NCI-H2171 treated with DMSO at 0.1 percent for 48 hours (cell line): ENCODE data around the gene GJA9.
"Not testable (repeated sequence)": the region's sequence is repeated elsewhere in the genome, so short reads cannot be mapped to it uniquely, and the experiment has no call there.

Source experiments
- DNase-seq: peaks from one replicate; lab custom pipeline; 2025; lab: John Stamatoyannopoulos, UW

GJA9 gene

DNA sequence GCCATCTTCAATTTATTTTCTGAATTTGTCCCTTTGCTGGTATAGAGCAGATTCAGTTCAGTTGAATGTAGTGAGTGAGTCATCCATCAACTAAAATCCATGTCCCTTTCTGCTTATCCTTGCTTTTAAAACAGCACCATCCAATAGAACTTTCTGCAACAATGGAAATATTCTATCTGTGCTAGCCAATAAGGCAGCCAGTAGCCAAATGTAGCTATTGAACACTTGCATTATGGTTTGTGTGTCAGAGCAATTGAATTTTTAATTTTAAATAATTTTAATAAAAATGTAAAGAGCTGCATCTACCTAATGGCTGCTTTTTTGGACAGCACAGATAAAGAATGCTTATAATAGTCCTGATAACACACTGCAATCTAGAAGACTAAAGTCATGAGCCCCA is at the start of gene GJA9:
Gene GJA9, minus strand, starts transcription at position 101 of the 400 bp plus-strand sequence. CDS start 5,489 bp downstream, outside the sequence.
- no peak for DNase-seq

DNA sequence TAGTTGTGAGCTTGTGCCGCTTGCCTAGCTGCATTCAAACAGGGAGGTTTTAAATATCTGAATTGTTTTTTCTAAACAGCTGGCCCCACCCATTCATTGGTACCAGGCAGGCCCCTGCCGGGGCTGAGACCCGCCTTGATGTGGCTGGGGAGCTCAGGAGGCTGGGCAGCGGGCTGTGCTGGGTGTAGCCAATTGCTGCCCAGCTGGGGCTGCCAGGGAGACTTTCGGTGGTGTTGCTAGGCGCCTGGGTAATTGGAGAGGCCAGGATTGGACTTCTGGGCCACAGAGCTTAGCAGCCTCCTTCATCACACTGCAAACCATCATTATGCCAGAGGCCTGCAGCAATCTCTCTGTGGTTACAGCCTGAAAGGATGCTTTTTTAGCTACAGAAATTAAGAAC is 48.1 kb upstream of the GJA9 start:
- DNase-seq, result no peak

DNA sequence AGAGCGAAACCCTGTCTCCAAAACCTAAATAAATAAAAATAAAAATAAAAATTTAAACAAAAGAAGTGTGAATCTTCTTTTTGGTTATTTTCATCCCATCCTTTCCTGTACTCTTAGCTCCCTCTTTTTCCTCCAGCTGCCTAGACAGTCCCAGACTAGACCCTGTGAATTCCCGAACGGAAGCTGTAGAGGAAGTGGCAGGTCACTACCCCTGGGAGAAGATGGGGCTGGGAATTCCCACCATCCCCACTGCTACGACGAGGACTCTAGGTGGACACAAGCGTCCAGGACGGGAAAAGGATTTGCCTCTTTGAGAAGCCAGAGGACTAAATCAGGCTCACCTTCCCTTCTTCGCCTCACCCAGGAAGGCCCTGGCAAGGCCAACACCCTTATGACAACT is 47.7 kb upstream of the GJA9 start:
- no peak for DNase-seq

DNA sequence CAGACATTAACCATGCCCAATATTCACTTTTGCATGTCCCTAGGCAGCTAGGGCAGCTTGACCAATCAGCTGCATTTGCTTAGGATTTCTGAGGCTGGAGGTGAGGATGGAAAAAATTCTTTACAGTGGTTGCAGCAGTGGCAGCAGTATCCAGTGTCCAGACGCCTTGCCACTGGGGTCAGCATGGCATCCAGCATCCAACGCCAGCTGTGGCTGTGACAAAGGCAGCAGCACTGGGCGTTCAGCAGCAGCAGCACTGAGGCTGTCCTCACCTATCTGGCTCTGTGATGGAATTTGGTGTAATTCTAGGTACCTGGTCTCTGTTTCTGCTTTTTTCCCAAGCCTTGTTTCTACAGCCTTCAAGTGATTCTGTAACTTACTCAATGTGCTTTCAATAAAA is 44.7 kb upstream of the GJA9 start:
- DNase-seq, result no peak

DNA sequence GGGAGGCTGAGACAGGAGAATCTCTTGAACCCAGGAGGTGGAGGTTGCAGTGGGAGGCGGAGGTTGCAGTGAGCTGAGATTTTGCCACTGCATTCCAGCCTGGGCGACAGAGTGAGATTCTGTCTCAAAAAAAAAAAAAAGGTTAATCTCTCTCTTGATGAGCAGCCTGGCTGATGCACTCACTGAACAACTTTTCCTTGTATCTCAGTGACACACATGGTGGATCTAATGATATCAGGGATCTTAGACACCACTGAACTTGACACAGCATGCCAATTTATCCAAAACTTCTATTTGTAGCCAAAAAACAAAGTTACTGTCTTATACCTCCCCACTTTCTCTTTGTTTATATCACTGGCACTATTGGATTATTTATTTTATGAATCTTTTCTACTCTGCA is 44.0 kb upstream of the GJA9 start:
- DNase-seq, result no peak

DNA sequence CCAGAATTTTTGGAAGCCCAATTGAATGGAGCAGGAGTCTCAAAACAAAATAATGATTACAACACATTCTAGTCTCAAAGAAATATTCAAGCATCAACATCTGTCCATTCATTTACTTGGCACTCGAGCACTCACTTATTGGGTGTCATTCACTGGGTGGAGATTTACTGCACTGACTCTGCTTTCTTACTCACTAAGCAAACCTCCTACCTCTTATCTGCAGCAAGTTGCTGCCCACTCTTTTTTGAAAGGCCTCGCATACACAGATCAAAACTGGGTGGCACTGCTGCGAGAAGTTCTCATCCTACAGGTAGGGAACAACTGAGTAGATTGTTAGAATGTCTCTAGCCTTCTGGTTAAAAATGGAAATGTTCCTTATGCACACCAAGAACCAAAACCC is 42.2 kb upstream of the GJA9 start:
- no peak for DNase-seq

DNA sequence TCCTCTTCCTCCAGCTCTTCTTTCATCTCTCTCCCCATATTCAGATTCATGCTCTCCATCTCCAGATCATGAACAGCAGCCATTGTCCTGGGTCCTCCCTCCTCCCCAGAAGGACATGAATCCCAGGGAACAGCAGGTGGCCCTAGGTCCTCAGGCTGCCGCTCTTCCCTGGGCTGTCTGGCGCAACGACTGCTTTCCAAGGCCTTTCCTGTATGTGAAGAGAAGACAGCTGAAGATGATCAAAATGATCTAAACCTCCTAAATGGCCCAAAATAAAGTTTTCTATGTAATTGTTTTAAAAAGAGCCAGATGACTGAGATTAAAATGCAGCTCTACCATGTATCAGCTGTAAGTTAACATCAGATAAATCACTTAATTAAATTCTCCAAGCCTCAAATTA is 37.7 kb upstream of the GJA9 start:
- DNase-seq, result no peak

DNA sequence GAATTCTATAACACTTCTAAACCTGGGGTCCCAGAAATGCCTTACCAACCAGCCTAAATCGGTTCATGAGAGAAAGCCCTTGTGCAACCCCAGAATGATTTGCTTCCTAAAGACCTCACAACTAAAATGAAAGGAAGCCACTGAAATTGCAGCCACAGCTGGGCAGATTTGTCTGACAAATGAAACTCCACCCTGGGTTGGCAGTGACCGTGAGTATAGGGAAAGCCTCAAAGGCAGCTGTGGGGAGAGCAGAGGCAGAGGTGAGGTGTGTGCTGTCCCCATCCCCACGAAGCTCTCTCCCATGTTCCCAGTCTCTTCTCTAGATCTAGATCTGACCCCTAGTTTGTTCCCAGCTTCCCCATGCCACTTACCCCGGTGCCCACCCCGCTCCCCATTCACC is 37.2 kb upstream of the GJA9 start:
- no peak for DNase-seq

DNA sequence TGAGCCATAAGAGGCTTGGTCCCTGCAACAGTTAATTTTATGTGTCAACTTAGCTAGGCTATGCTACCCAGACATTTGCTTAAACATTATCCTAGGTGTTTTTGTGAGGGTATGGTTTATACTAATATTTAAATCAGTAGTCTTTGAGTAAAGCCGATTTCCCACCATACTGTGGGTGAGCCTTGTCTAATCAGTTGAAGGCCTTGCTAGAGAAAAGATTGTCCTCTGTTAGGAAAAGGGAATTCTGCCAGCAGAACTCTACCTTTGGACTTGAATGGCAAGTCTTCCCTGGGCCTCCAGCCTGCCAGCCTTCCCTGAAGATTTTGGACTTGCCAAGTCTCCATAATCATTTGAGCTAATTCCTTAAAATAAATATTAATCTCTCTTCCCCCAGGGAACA is 36.4 kb upstream of the GJA9 start:
- no peak for DNase-seq

DNA sequence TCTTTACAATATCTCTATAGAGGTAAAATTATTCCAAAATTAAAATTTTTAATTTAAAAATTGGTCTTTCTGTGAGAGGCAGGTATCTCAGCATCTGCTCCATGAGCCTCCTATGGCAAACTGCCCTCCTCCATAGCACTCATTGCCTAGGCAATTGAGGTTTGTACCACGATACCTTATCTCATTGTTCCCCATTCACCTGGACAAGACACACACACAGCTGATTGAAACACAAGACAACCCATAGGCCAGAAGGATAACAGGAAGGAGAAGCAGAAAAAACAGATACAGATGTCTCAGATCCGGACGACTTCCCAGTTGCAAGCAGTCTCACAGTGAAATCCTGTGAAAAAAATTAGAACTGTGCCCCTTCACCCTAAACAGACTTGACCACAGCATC is 36.0 kb upstream of the GJA9 start:
- DNase-seq, result no peak

DNA sequence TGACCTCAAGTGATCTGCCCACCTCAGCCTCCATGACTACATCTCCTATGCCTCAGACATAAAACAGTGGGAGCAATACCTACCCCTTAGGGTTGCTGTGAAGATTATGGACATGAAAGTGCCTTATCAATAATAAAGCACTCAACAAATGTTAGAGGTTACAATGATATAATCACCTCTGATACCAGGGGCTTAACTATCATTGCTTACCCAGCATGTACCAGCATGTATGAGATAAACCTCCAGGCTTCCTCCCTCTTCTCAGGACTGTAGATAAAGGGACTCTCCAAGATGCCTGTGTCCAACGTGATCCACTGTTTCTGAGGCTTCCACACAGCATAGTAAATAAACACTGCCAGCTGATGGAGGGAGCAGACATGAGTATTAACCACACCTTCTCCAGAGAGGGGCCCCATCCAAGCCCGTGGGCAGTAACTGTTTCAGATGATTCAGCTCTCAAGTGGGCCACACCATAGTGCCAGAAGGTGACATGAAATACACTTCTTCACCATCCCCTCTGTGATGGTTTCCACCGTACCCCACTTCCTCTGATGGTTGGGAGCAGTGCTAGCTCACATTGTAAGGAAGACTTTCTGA is 34.1 kb upstream of the GJA9 start:
- no peak for DNase-seq

DNA sequence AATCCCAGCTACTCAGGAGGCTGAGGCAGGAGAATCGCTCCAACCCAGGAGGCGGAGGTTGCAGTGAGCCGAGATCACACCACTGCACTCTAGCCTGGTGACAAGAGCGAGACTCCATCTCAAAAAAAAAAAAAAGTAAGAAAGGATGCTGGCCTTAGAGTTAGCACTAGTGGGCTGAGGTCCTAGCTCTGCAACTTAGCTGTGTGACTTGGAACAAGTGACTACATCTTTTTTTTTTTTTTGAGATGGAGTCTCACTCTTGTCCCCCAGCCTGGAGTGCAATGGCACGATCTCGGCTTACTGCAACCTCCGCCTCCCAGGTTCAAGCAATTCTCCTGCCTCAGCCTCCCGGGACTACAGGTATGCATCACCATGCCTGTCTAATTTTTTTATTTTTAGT is 33.5 kb upstream of the GJA9 start:
- DNase-seq, result not testable (repeated sequence)

DNA sequence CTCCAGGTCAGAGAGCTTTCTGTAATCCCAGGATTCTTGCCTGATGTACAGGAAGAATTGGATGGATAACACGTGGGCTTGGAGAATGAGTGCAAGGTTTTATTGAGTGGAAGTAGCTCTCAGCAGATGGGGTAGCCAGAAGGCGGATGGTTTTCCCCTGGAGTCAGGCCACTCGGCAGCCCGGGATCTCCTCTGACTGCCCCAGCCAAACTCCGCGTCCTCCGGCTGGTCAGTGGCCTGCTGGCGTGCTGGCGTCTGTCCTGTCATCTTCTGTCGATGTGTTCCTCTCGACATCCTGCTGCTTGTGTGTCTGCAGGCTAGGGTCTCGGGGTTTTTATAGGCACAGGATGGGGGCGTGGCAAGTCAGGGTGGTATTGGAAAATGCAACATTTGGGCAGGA is 27.4 kb upstream of the GJA9 start:
- no peak for DNase-seq

DNA sequence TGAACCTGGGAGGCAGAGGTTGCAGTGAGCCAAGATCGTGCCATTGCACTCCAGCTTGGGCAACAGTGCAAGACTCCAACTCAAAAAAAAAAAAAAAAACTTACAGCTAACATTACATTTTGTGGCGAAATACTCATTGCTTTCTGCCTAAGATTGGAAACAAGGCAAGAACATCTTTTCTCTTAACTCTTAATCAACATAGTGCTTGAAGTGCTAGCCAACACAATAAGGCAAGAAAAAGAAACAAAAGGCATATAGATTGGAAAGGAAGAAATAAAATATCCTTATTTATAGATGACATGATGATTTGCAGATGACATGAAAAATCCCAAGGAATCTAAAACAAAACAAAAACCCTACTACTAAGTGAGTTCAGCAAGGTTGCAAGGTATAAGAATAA is 24.6 kb upstream of the GJA9 start:
- DNase-seq, result no peak

DNA sequence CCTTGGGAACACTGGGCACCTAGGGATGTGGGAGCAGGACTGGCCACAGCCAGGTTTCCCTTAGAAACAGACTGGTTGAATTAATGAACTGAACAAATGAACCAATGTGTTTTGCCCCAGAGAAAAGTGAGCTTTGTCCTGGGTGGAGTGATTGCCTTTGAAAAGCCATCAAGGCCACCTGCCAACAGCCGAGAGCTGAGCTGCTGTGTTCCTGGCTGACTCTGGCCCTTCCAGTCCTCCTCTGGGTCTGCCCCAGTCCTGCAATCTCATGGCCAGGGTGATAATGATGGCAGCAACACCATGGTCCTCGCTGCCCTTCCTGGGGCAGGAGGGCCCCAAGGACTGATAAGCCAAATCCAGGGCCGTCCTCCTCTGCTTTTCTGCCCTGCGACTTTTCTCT is 18.2 kb upstream of the GJA9 start:
- DNase-seq, result no peak

DNA sequence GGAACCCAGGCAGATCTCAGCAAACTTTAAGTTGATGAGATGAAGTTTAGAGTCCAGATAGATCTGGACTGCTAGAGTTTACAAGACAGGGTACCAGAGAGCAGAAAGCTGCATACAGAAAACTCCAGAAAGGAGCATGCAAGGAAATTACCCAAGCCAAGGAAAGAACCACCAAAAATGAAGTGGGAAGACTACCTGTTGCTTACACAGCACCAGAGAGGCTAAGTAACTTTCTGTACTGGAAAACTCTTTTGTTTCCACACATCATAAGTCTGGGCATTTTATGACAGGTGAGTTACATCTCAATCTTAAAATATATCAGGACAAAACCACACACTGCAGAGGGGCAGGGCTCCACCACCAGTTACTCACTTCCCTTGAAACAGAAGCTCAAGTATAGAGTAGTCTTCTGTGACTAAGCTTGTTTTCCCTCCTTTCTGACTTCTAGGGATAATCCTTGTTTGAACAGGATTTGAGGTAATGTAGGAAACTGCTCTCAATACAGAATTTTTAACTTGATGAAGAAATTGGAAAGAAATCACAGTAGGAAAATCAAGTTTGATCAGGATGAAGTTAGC is 17.4 kb upstream of the GJA9 start:
- no peak for DNase-seq

DNA sequence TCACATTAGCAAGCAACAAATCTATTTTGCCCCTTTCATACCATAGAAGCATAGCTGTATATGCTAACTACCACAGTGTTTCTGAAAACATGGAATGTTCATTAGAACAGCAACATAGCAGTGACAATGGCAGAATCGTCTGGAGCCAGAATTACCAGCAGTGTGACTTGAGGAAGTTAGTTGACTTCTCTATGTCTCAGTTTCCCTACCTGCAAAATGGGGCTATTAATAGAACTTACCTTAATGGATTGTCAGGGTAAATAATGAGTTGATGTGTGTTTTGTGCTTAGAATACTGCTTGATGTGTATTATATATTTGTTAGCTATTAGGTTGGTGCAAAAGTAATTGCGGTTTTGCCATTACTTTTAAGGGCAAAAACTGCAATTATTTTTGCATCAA is 14.8 kb upstream of the GJA9 start:
- no peak for DNase-seq

DNA sequence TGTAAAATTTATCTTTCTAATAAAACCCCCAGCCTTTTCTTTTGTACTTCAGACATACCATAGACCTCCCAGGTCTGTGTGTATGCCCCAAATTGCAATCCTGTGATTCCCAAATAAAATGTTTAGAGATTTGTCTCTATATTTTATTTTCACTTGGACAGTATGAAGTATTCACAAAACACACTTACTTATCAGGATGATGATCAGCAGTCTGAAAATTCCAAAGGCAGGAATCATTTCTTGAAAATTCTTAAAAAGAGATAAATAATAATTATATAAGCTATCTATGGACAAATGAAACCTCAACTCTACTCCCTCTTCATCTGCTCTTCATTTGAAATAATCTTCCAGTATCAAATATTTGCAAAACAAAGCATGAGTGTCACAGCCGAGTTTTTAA is 11.6 kb upstream of the GJA9 start:
- DNase-seq, result no peak

DNA sequence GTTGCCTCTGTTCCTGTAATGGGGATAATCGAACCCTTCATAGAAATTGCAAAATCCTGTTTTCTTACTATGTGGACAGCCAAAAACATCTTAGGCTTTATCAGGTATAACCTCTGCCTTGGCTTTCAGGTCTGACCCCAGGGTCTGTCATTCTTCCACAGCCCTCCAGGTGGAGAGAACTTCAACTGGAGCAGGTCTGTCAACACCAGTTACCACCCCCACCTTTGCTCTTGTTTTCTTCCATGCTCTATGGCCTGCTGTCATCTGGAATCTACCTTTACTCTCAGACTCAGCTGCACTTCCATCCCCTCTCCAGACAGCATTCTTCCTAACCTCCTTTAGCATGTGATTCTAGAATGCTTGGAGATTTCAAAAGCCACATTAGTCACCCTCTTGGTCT is 10.4 kb upstream of the GJA9 start:
- no peak for DNase-seq

DNA sequence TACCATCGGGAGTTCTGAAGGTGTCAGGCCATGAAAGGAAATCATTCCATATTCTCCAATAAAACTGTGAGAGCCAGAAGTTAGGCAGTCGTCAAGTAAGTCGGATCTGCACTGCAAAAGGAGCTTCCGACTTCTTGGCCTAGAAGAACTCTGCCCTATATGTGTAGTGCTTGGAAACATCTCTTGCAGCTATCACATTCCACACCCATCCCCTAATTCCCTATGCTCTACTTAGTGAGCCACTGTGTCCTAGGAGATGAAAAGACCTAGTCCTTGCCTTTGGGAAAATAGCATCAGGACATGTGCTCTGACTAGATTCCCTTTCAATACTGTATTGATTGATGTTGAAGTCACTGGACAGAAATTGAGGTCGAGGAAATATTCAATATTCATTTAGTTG is 8.2 kb upstream of the GJA9 start:
- DNase-seq, result no peak

DNA sequence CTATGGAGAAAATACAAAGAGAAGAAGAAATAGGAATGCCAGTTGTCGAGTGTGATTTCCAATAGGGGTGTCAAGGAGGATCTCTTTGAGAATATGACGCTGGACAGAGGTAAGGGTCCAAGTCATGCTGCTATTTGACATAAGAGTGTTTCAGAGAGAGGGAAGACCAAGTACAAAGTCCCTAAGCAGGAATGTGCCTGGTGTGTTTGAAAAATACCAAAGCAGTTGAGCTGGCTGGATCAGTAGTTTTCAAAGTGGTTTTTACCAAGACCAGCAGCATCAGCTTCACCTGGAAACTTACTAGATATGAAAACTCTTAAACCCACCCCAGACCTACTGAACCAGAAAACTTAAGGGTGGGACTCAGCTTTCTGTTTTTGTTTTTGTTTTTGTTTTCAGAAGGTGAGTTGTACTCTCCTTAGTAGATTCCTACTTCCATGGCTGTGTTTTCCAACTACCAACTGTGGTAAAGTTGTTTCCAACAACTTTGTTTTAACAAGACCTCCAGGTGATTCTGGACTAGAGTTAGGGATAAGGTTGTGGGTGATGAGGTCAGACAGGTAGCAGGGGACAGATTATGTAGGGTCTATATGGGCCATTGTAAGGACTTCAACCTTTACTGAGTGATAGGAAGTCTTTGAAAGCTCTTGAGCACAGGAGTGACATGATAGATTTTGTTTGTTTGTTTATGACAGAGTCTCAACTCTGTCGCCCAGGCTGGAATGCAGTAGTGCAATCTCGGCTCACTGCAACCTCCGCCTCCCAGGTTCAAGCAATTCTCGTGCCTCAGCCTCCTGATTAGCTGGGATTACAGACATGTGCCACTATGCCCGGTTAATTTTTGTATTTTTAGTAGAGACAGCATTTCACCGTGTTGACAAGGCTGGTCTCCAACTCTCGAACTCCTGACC is 7.3 kb upstream of the GJA9 start:
- DNase-seq, result no peak

DNA sequence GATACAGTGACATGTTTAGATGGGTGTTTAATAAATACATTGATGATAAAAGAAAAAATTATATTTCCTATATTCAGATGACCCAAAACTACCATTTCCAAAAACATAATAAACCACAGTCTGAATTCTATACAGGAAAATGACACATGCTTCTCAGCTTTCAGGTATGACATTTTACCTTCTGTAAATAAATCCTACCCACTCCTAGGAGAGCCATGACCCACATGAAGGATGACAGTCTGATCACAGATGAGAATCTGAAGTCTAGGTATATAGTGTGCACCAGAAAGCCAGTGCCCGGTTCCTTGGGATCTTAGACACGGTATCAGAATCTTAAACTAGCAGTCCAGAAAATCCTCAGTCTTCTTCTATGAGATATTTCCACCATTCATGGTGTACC is 3.7 kb upstream of the GJA9 start:
- no peak for DNase-seq

DNA sequence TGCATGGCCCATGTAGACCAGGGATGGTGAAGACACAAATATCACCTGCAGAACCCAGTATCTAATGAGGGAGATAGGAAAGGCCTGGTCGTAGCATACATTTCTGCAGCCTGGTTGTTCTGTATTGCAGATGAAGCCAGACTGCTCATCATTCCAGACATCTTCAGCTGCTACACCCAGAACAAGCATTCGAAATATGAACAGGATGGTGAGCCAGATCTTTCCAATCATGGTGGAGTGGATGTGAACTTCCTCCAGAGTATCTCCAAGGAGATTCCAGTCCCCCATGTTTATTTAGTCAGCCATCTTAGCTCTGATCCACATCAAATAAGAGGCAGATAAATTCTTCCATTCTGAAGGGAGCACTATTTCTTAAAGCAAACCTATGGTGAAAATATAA is 5.6 kb downstream of the GJA9 start:
- no peak for DNase-seq
